ENCODE results near the gene MT4. TPM values are rescaled to one million over a fixed set of nuclear protein-coding genes. Genes with fewer than 3 reads are reported as not detected.

MT4 gene
- total RNA-seq, 1 donor from 2014 or later: not detected

DNA sequence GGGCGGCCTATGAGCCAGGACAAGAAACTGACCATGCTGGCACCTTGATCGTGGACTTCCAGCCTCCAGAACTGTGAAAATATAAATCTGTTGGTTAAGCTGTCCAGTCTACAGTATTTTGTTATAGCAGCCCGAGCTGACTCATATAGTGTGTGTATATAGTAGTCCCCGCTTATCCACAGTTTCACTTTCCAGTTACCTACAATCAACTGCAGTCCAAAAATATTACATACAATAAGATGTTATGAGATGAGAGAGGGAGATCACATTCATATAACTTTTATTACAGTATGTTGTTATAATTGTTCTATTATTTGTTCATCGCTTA, 29.4 kb downstream of the MT4 start:
- H3K4me3 Mint-ChIP-seq: no peak overlapping the region
- H3K27ac Mint-ChIP-seq: no peak overlapping the region
- H3K9me3 Mint-ChIP-seq: peaks cover 21% of the 10 kb centered on the region
- peaks cover 7% of the 10 kb centered on the region for H3K4me1 Mint-ChIP-seq
- no peak for DNase-seq (ENCODE audit: low spot score in 2 of 2, unreplicated experiment in 2 of 2)
- TF ChIP-seq CTCF (IDR thresholded peaks at IDR 0.05; ENCODE audit: unreplicated experiment): no peak
- peaks cover 77% of the 10 kb centered on the region for H3K27me3 Mint-ChIP-seq (ENCODE audit: low read depth)
- no peaks in the 10 kb centered on the region for H3K36me3 Mint-ChIP-seq

DNA sequence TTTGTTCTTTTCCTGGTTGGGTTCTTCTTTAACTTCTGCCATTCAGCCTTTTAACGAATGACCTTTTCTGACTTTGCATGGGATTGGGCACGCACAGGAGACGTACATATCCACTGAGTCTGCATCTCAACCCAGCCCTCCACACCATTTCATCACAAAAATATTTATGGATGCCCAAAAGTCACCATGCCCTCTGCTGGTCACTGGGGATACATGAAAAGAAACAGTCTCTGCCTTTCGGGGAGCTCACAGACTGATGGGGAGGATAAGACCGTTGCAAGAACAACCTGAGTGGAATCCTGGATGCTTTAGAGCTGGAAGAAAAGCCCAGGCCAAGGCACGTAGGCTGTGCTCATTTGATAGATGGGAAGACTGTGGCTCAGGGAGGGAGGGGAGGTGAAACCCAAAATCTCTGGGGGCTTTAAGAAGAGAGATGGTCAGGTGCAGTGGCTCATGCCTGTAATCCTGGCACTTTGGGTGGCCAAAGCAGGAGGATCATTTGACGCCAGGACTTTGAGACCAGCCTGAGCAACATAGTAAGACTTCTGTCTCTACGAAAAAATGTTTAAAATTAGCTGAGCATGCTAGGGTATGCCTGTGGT, 35.6 kb downstream of the MT4 start:
- no peak for DNase-seq (ENCODE audit: low spot score in 2 of 2, unreplicated experiment in 2 of 2)
- TF ChIP-seq CTCF (IDR thresholded peaks at IDR 0.05; ENCODE audit: unreplicated experiment): peak; percentile 18

GRCh38 chr16:56601325-56601724, 36.5 kb downstream of the MT4 start:
- H3K36me3 Mint-ChIP-seq: no peaks in the 10 kb centered on the region
- H3K9me3 Mint-ChIP-seq: peaks cover 12% of the 10 kb centered on the region
- no peak for TF ChIP-seq CTCF (IDR thresholded peaks at IDR 0.05; ENCODE audit: unreplicated experiment)
- no peak overlapping the region for H3K4me3 Mint-ChIP-seq
- peaks cover 37% of the 10 kb centered on the region for H3K27me3 Mint-ChIP-seq (ENCODE audit: low read depth)
- no peak overlapping the region for H3K27ac Mint-ChIP-seq
- DNase-seq (ENCODE audit: low spot score in 2 of 2, unreplicated experiment in 2 of 2): no peak
- H3K4me1 Mint-ChIP-seq: no peaks in the 10 kb centered on the region

More for the DNA sequence above, 35.6 kb downstream of the MT4 start:
- Mint-ChIP-seq H3K27me3 (ENCODE audit: low read depth) (peaks cover 45% of the 10 kb centered on the region), H3K27ac (no peak overlapping the region), H3K36me3 (no peaks in the 10 kb centered on the region), H3K4me1 (no peaks in the 10 kb centered on the region), H3K4me3 (no peak overlapping the region), H3K9me3 (peaks cover 12% of the 10 kb centered on the region)

DNA sequence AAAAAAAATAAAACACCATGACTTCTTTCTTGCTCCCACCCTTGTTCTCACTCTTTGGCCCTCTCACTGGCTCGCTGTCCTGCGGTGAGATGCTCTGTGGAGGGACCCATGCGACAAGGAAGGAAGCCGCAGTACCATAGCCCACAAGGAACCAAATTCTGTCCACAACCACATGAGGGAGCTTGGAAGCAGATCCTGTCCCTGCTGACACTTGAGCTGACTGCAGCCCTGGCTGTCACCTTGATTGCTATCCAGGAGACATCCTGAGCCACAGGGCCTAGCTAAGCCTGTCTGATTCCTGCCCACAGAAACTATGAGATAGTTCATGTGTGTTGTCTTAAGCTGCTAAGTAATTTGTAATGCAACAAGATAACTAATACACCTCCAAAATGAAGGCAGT, 38.7 kb downstream of the MT4 start:
- Mint-ChIP-seq H3K36me3 (no peaks in the 10 kb centered on the region), H3K9me3 (no peaks in the 10 kb centered on the region), H3K27ac (no peak overlapping the region), H3K4me1 (peaks cover 18% of the 10 kb centered on the region), H3K27me3 (ENCODE audit: low read depth) (peaks cover 20% of the 10 kb centered on the region), H3K4me3 (no peak overlapping the region)
- no peak for DNase-seq (ENCODE audit: low spot score in 2 of 2, unreplicated experiment in 2 of 2)
- no peak for TF ChIP-seq CTCF (IDR thresholded peaks at IDR 0.05; ENCODE audit: unreplicated experiment)

- Mint-ChIP-seq H3K4me1 (peaks cover 31% of the 10 kb centered on the region), H3K36me3 (no peaks in the 10 kb centered on the region), H3K27ac (no peak overlapping the region), H3K27me3 (ENCODE audit: low read depth) (peaks cover 31% of the 10 kb centered on the region), H3K9me3 (no peaks in the 10 kb centered on the region), H3K4me3 (no peak overlapping the region)
- DNase-seq (ENCODE audit: low spot score in 2 of 2, unreplicated experiment in 2 of 2): no peak
- no peak for TF ChIP-seq CTCF (IDR thresholded peaks at IDR 0.05; ENCODE audit: unreplicated experiment)
Measured at GRCh38 chr16:56604966-56605365, 40.1 kb downstream of the MT4 start.

GRCh38 chr16:56605475-56605874, 40.6 kb downstream of the MT4 start:
- H3K9me3 Mint-ChIP-seq: no peaks in the 10 kb centered on the region
- no peak for TF ChIP-seq CTCF (IDR thresholded peaks at IDR 0.05; ENCODE audit: unreplicated experiment)
- H3K27ac Mint-ChIP-seq: no peak overlapping the region
- peaks cover 35% of the 10 kb centered on the region for H3K4me1 Mint-ChIP-seq
- no peak for DNase-seq (ENCODE audit: low spot score in 2 of 2, unreplicated experiment in 2 of 2)
- H3K4me3 Mint-ChIP-seq: no peak overlapping the region
- no peaks in the 10 kb centered on the region for H3K36me3 Mint-ChIP-seq
- peaks cover 31% of the 10 kb centered on the region for H3K27me3 Mint-ChIP-seq (ENCODE audit: low read depth)
